Sigmoid colon (tissue), 3 donors: ENCODE results near the gene ZSCAN22.

Experiments used
- POLR2A ChIP-seq, 2 donors: fragments of 450-650 bp; IDR thresholded peaks; one replicate each; pipeline ENCODE4 v1.6.1; 2016; ENCODE audit warnings: antibody characterized with exemption in 2 of 2, mild to moderate bottlenecking in 2 of 2, moderate library complexity in 2 of 2
- TF ChIP-seq, protein P1 (sequence below), 4 experiments: fragments of 450-650 bp in 3 of 4; fragments of 200-600 bp in 1 of 4; IDR thresholded peaks; one replicate each; pipeline ENCODE4 v1.5.1; 2016 to 2019; ENCODE audit warnings: antibody characterized with exemption in 4 of 4, mild to moderate bottlenecking in 3 of 4, moderate library complexity in 2 of 4

DNA sequence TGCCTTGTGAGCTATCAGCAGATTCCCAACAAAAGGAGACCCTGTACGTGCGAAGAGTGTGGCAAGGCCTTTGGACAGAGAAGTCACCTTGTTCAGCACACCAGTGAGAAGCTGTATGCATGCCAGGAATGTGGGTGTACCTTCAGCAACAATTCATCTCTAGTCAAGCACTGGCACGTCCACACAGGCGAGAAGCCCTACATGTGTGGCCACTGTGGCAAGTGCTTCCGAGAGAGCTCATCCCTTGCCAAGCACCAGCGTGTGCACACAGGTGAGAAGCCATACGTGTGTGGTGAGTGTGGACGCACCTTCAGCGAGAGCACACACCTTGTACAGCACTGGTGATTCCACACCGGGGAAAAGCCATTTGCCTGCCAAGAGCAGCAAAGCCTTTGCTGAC, 7.6 kb upstream of the ZSCAN22 start:
- TF ChIP-seq, protein P1, sequence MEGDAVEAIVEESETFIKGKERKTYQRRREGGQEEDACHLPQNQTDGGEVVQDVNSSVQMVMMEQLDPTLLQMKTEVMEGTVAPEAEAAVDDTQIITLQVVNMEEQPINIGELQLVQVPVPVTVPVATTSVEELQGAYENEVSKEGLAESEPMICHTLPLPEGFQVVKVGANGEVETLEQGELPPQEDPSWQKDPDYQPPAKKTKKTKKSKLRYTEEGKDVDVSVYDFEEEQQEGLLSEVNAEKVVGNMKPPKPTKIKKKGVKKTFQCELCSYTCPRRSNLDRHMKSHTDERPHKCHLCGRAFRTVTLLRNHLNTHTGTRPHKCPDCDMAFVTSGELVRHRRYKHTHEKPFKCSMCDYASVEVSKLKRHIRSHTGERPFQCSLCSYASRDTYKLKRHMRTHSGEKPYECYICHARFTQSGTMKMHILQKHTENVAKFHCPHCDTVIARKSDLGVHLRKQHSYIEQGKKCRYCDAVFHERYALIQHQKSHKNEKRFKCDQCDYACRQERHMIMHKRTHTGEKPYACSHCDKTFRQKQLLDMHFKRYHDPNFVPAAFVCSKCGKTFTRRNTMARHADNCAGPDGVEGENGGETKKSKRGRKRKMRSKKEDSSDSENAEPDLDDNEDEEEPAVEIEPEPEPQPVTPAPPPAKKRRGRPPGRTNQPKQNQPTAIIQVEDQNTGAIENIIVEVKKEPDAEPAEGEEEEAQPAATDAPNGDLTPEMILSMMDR (IDR thresholded peaks at IDR 0.05) = no peak
- TF ChIP-seq POLR2A (IDR thresholded peaks at IDR 0.05) = no peak
